ENCODE data around the gene INPP1.

Gene INPP1

GRCh38 chr2:190409616-190410015 is 66.2 kb downstream of the INPP1 start:
- no peak for DNase-seq

GRCh38 chr2:190410166-190410565 is 66.8 kb downstream of the INPP1 start:
- DNase-seq = peak in 3 of 4 experiments; percentile 10 to 46 (median 44)

- DNase-seq = no peak
Measured at GRCh38 chr2:190412966-190413365, 69.6 kb downstream of the INPP1 start.

DNA sequence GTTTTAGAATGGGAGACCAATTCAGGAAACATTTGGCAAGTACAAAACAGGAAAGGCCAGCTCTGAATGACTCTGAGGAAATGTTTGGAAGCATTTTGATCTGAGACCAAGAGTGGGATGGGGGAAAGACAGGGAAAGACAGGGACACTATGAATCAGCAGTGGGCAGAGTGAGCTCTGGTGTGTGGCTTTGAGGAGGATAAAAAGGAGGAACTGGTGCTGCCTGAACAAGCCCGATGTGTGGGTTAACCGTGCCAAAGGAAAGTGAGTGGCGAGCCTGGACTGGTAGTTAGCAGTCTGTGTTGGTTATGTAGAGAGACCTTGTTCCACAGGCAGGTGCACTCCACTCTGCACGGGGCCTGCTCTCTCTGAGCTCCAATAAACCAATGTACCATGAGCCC is 70.0 kb downstream of the INPP1 start:
- peak; percentile 55 to 70 (median 60) for DNase-seq

DNA sequence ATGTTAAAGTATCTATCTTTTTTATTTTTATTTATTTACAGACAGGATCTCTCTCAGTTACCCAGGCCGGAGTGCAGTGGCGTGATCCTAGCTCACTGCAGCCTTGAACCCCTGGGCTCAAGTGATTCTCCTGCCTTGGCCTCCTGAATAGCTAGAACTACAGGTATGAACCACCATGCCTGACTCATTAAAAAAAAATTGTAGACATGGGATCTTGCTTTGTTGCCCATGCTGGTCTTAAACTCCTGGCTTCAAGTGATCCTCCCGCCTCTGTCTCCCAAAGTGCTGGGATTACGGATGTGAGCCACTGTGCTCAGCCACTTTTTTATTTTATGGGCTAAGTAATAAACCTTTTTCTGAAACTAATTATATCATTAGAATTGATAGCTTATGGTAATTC is 71.9 kb downstream of the INPP1 start:
- DNase-seq = no peak

DNA sequence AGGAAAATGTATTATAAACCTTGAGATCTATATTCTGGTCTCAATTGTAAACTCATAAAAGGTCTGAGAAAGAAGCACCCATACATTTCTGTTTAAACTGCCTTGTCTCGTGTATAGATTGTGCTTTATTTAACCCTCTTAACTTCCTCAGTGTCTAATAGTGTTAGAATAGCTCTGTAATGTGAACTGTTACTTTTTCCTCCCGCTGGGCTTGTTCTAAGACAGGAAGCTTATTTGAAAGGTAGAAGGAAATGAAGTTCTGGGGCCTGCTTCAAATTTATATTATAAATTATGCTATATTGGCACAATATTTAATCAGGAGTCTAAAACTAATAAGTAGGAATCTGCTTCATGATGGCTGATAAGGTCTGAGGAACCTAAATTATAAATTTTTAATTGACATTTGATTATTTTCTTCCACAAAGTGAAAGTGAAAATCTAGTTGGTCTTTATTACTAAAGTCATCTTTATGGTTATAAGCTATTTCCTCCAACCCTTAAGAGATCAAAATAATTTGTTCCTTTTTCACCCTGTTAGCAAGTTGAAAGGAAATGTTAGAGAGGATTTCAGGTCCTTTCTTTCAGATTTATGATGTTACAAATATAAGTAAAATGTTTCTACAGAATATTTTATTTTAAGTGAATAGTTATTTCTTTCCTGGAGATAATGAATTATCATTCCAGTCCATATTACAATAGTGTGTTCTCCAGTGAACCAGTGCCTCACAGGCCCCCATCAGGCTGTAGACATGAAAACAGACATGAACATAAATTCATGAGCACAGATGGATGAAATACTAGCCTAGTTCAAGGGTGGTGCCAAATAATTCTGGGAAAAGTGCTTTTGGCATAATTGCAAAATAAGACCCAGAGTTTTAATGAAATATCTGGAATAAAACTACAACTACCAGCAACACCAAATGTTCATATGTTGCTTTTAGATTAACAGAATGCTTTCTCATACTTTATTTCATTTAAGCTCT is 72.7 kb downstream of the INPP1 start:
- no peak for DNase-seq

GRCh38 chr2:190417045-190417842 is 73.9 kb downstream of the INPP1 start:
- no peak for DNase-seq

DNA sequence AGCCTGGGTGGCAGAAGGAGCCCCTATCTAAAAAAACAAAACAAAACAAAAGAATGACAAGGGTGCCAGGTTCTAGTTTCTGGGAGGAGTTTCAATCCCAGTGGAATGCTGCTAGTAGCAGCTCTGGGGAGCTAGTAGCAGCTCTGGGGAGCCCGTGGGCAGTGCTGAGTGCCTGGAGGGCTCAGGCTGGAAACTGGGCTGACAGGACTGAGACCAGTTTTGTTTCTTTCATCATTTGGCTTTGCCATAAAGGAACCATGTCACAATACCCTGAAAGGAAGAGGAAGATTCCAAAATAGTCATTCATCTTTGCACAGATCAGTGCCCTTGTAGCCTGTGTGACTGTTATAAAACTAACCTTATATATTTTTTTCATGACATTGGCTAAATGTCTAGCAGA is 75.3 kb downstream of the INPP1 start:
- DNase-seq = peak; percentile 16 to 59 (median 55)

- DNase-seq = no peak
Measured at GRCh38 chr2:190420801-190421200, 77.4 kb downstream of the INPP1 start.

Data from suppressor macrophage (primary cell).